K562 (cell line): ENCODE measurements around the gene PKP1. TPM values are rescaled to one million over a fixed set of nuclear protein-coding genes. Genes with fewer than 3 reads are reported as not detected.
A peak's percentile ranks its signal among the peaks of the same experiment; 100 is the strongest.

Experiments
- ATAC-seq: fragments of 200-7000 bp; cut with Tn5 transposase; 3 replicates; pipeline ENCODE4 v1.9.1; 2020; ENCODE audit warnings: moderate library complexity
- BruUV-seq: library from RNA; stranded (reverse); fragments of 400-500 nt; replicated peaks from 2 replicates; lab custom pipeline; 2021; lab: Mats Ljungman, UMichigan
- CTCF ChIA-PET: fragments of 300-600 bp; formaldehyde crosslinking; extraction: SDS; loops from one replicate; lab custom pipeline; 2021; ENCODE audit warnings: low intra/inter-chr PET ratio; lab: Yijun Ruan, JAX
- POLR2A ChIA-PET: fragments of 300-600, 350-650 bp; sonication (Branson Sonifier 250); formaldehyde crosslinking; extraction: SDS; loops from one replicate; lab custom pipeline; 2021; ENCODE audit warnings: antibody characterized with exemption, inconsistent platforms; lab: Yijun Ruan, JAX
- DNase-seq, 4 experiments: peaks; one replicate each; pipeline versions ENCODE4 v3.0.0 to v3.0.0-alpha.2; 2011 to 2018; ENCODE audit warnings: low spot score in 3 of 4, mixed read lengths in 3 of 4; ENCODE audit errors: extremely low read depth in 1 of 4
- FAIRE-seq: peaks from 2 replicates; lab custom pipeline; 2011; peaks lifted over from hg19 to GRCh38; lab: Jason Lieb, UNC
- H2AFZ ChIP-seq: 2 replicates; pipeline ENCODE4 v1.6.0; 2011; ENCODE audit warnings: low read depth, low read length, control low read depth, inconsistent platforms
- H3K27ac ChIP-seq: fragments of 200-600 bp; 3 replicates; pipeline ENCODE4 v1.8.0; 2011; ENCODE audit warnings: low read depth, mild to moderate bottlenecking, control low read depth, inconsistent platforms, low read length, moderate library complexity, mixed read lengths; ENCODE audit errors: extremely low read depth
- H3K27me3 ChIP-seq, 2 experiments: fragments of 300-600 bp in 1 of 2; 2 replicates in 1 of 2; 3 replicates in 1 of 2; pipeline versions ENCODE4 v1.6.0 to v1.8.0; 2011; ENCODE audit warnings: inconsistent platforms in 2 of 2, low read length in 2 of 2, mild to moderate bottlenecking in 1 of 2, mixed read lengths in 1 of 2, moderate library complexity in 1 of 2; ENCODE audit not compliant: control insufficient read depth in 2 of 2, insufficient read depth in 2 of 2
- H3K36me3 ChIP-seq: fragments of 300-600 bp; 3 replicates; pipeline ENCODE4 v1.8.0; 2011; ENCODE audit warnings: mild to moderate bottlenecking, low read length, inconsistent platforms; ENCODE audit not compliant: control insufficient read depth, insufficient read depth
- H3K4me1 ChIP-seq, 2 experiments: fragments of 200-600 bp in 1 of 2; replicated peaks in 1 of 2; 2 replicates in 1 of 2; 3 replicates in 1 of 2; pipeline versions ENCODE4 v1.5.1 to v1.8.0; 2011; ENCODE audit warnings: inconsistent platforms in 2 of 2, low read length in 2 of 2, mild to moderate bottlenecking in 1 of 2, mixed read lengths in 1 of 2, moderate library complexity in 1 of 2; ENCODE audit not compliant: control insufficient read depth in 2 of 2, insufficient read depth in 2 of 2
- H3K4me2 ChIP-seq: 2 replicates; pipeline ENCODE4 v1.6.1; 2011; ENCODE audit warnings: low read length, control low read depth, inconsistent platforms, mixed read lengths; ENCODE audit not compliant: insufficient read depth
- H3K4me3 ChIP-seq: fragments of 200-600 bp; sonication (generic), shearing (Covaris generic); 2 replicates; pipeline ENCODE4 v1.5.1; 2016; ENCODE audit warnings: control low read depth, inconsistent platforms
- H3K79me2 ChIP-seq: fragments of 200-600 bp; 3 replicates; pipeline ENCODE4 v1.8.0; 2011; ENCODE audit warnings: low read length, inconsistent platforms; ENCODE audit not compliant: control insufficient read depth, insufficient read depth
- H3K9ac ChIP-seq, 2 experiments: 2 replicates each; pipeline versions ENCODE4 v1.6.0 to v1.6.1; 2011; ENCODE audit warnings: low read depth in 2 of 2, low read length in 2 of 2, control low read depth in 1 of 2, inconsistent platforms in 1 of 2, mild to moderate bottlenecking in 1 of 2, mixed read lengths in 1 of 2; ENCODE audit not compliant: insufficient read depth in 1 of 2
- H3K9me1 ChIP-seq: one replicate; pipeline ENCODE4 v1.6.0; 2011; ENCODE audit warnings: inconsistent platforms, mild to moderate bottlenecking, low read length, moderate library complexity; ENCODE audit not compliant: control insufficient read depth, insufficient read depth
- H3K9me3 ChIP-seq: replicated peaks from 2 replicates; pipeline ENCODE4 v1.5.1; 2011; ENCODE audit warnings: low read depth, low read length, inconsistent platforms; ENCODE audit not compliant: control insufficient read depth, insufficient read depth
- H4K20me1 ChIP-seq: replicated peaks from 2 replicates; pipeline ENCODE4 v1.6.1; 2011; ENCODE audit warnings: low read length, inconsistent platforms, mixed read lengths; ENCODE audit not compliant: control insufficient read depth, insufficient read depth
- ASH1L ChIP-seq: fragments of 450-650 bp; IDR thresholded peaks from 2 replicates; pipeline ENCODE4 v1.6.1; 2018; ENCODE audit warnings: borderline replicate concordance, mild to moderate bottlenecking, low read depth; ENCODE audit not compliant: partially characterized antibody
- NCOA1 ChIP-seq: fragments of 450-650 bp; IDR thresholded peaks from 2 replicates; pipeline ENCODE4 v1.6.1; 2016; ENCODE audit warnings: low read depth
- NFRKB ChIP-seq: fragments of 450-650 bp; IDR thresholded peaks from 2 replicates; pipeline ENCODE4 v1.6.1; 2016; ENCODE audit warnings: low read depth
- PCBP1 ChIP-seq: fragments of 200-400 bp; formaldehyde crosslinking; IDR thresholded peaks from 2 replicates; pipeline ENCODE4 v1.6.1; 2018; ENCODE audit warnings: mild to moderate bottlenecking, low read depth, low read length; ENCODE audit not compliant: poor library complexity, severe bottlenecking
- SIX5 ChIP-seq, 2 experiments: IDR thresholded peaks; 2 replicates each; pipeline ENCODE4 v1.6.1; 2011; ENCODE audit warnings: low read length in 2 of 2, borderline replicate concordance in 1 of 2, low read depth in 1 of 2, mild to moderate bottlenecking in 1 of 2, moderate library complexity in 1 of 2; ENCODE audit not compliant: insufficient read depth in 1 of 2
- SMAD4 ChIP-seq: fragments of 250-450 bp; sonication (Bioruptor Pico); conservative IDR thresholded peaks from 2 replicates; pipeline ENCODE4 v1.8.0; 2021; ENCODE audit warnings: inconsistent platforms, mild to moderate bottlenecking, moderate library complexity
- SMARCA5 ChIP-seq: fragments of 450-650 bp; IDR thresholded peaks from 2 replicates; pipeline ENCODE4 v1.6.1; 2016
- SRSF9 ChIP-seq: fragments of 200-400 bp; formaldehyde crosslinking; IDR thresholded peaks from 2 replicates; pipeline ENCODE4 v1.6.1; 2017; ENCODE audit warnings: low read depth, low read length, borderline replicate concordance
- TEAD2 ChIP-seq: fragments of 450-650 bp; IDR thresholded peaks from 2 replicates; pipeline ENCODE4 v1.6.1; 2016; ENCODE audit warnings: missing genetic modification characterization, control low read depth, missing compliant biosample characterization
- WGBS: fragments of 100-300 bp; shearing (Covaris generic); methylation state at CpG from one replicate; pipeline ENCODE4 v1.1.6; 2016; ENCODE audit warnings: low coverage, mixed read lengths; ENCODE audit not compliant: insufficient coverage; ENCODE audit errors: missing lambda C conversion rate; 5-methylcytosine and 5-hydroxymethylcytosine counted together
- in situ Hi-C: fragments of 300-500 bp; cut with MboI; formaldehyde crosslinking; loops from 4 replicates; pipeline ENCODE4 v1.15.0; 2018; ENCODE audit warnings: inconsistent platforms, mixed read lengths
- intact Hi-C: fragments of 100-400 bp; cut with micrococcal nuclease; formaldehyde crosslinking; loops from 2 replicates; pipeline ENCODE4 v1.14.2; 2022
- polyA plus RNA-seq, 8 experiments: library from polyadenylated mRNA; depleted of rRNA in 4 of 8; stranded (reverse) in 5 of 8; unstranded in 3 of 8; fragments of >200 nt; fragmentation: Nextera tagmentation in 2 of 8; fragmentation: Illumina TruSeq in 1 of 8; extraction: Ambion mirVana in 2 of 8; extraction: Trizol in 1 of 8; gene quantifications; 2 replicates each; pipeline versions ENCODE4 v1.2.1 to v1.2.3, GENCODE V29; 2011 to 2014; ENCODE audit warnings: inconsistent platforms in 1 of 8, missing spikeins in 1 of 8
- total RNA-seq, 7 experiments: library from RNA; depleted of rRNA in 6 of 7; stranded (reverse); fragments of >200 nt in 6 of 7; fragmentation: Illumina TruSeq in 2 of 7; extraction: Trizol in 2 of 7; gene quantifications; 2 replicates each; pipeline versions ENCODE4 v1.2.1 to v1.2.3, GENCODE V29; 2011 to 2021; ENCODE audit warnings: low replicate concordance in 1 of 7
- TF ChIP-seq, protein P1 (sequence below): fragments of 250-450 bp; sonication (Bioruptor Pico); IDR thresholded peaks from 2 replicates; pipeline ENCODE4 v1.8.0; 2022; ENCODE audit warnings: moderate library complexity, mild to moderate bottlenecking, inconsistent platforms
- TF ChIP-seq, protein P2 (sequence below): fragments of 450-650 bp; IDR thresholded peaks from 2 replicates; pipeline ENCODE4 v1.7.0; 2016; ENCODE audit warnings: borderline replicate concordance
- TF ChIP-seq, protein P3 (sequence below): fragments of 250-450 bp; sonication (Bioruptor Pico); IDR thresholded peaks from 2 replicates; pipeline ENCODE4 v1.5.0; 2020; ENCODE audit warnings: mild to moderate bottlenecking, borderline replicate concordance

The PKP1 gene
- total and polyA plus RNA-seq, 9 of the 15 experiments (the other 6 are each of a cell fraction or from before 2014, with no cell fraction given), result not detected

DNA sequence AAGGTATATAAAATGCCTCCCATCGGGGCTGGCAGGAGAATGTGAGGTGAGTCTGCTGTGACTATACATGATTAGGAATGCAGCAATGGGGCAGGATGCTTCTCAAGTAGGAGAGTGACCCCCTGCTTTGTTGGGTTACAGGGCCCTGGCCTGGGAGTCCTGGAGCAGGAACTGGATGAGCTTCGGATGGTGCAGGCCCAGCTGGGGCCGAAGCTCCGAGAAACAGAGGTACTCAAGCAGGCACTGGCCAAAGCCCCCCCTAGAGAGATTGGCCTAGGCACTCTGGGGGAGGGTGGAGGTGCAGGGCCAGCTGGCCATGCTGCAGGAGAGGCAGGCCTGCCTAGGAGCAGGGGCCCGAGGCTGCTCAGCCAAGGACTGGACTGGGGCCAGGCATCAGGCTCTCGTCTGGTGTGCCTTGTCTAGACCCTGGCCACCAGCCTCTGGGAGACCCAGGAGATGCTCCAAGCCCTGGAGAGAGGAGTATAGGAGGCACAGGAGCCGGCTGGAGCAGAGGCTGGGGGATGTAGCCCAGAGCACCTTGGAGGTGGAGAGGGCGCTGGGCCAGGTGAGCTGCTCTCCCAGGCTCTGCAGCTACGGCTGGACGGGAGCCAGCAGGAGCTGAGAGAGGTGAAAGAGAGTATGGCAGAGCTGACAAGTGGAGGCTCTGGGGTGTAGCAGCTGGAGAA, 32.8 kb upstream of the PKP1 start:
- Histone ChIP-seq H3K36me3 (no peaks in the 10 kb centered on the region), H3K79me2 (no peaks in the 10 kb centered on the region), H3K27me3 (peaks cover 0 to 42% of the 10 kb centered on the region in 2 experiments; a peak in 3 of 5 replicates), H3K9ac (peak overlapping the region in 1 of 2 experiments; percentile 54; a peak in 1 of 4 replicates), H3K9me1 (no peaks in the 10 kb centered on the region), H3K4me3 (no peak overlapping the region), H3K9me3 (no peaks in the 10 kb centered on the region), H3K4me1 (peaks cover 0 to 12% of the 10 kb centered on the region in 2 experiments; a peak in 1 of 5 replicates), H2AFZ (no peak overlapping the region), H3K27ac (no peak overlapping the region), H4K20me1 (peaks cover 14% of the 10 kb centered on the region), H3K4me2 (no peak overlapping the region)
- FAIRE-seq (no peak), DNase-seq (no peak), ATAC-seq (no peak)
- in situ Hi-C loops (no loop called here), intact Hi-C loops (loop anchor here (5.0 kb wide), 1 partner anchor 97 kb away; no protein-coding TSS in a partner anchor)
- POLR2A ChIA-PET, result interaction anchor here (0.9 kb wide), 1 partner anchor 112 kb away, joined by 4 read pairs; no protein-coding TSS in a partner anchor
- CTCF ChIA-PET, result no interaction called here
- under 1% methylated on average over 8 of the region's 10 CpGs for WGBS
- no TSS peak for BruUV-seq
- TF ChIP-seq SMARCA5, result no peak
- TF ChIP-seq, protein P1, sequence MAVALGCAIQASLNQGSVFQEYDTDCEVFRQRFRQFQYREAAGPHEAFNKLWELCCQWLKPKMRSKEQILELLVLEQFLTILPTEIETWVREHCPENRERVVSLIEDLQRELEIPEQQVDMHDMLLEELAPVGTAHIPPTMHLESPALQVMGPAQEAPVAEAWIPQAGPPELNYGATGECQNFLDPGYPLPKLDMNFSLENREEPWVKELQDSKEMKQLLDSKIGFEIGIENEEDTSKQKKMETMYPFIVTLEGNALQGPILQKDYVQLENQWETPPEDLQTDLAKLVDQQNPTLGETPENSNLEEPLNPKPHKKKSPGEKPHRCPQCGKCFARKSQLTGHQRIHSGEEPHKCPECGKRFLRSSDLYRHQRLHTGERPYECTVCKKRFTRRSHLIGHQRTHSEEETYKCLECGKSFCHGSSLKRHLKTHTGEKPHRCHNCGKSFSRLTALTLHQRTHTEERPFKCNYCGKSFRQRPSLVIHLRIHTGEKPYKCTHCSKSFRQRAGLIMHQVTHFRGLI (CRISPR knock-in tag), result no peak
- TF ChIP-seq, protein P2, sequence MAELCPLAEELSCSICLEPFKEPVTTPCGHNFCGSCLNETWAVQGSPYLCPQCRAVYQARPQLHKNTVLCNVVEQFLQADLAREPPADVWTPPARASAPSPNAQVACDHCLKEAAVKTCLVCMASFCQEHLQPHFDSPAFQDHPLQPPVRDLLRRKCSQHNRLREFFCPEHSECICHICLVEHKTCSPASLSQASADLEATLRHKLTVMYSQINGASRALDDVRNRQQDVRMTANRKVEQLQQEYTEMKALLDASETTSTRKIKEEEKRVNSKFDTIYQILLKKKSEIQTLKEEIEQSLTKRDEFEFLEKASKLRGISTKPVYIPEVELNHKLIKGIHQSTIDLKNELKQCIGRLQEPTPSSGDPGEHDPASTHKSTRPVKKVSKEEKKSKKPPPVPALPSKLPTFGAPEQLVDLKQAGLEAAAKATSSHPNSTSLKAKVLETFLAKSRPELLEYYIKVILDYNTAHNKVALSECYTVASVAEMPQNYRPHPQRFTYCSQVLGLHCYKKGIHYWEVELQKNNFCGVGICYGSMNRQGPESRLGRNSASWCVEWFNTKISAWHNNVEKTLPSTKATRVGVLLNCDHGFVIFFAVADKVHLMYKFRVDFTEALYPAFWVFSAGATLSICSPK, result no peak
- TF ChIP-seq NCOA1, result no peak
- TF ChIP-seq SRSF9, result no peak
- TF ChIP-seq PCBP1, result no peak
- no peak for TF ChIP-seq ASH1L
- no peak for TF ChIP-seq NFRKB
- TF ChIP-seq SMAD4 (CRISPR knock-in tag), result no peak
- no peak for TF ChIP-seq TEAD2
- TF ChIP-seq SIX5 (IDR thresholded peaks at IDR 0.05; ENCODE audit: borderline replicate concordance in 1 of 2, insufficient read depth in 1 of 2, low read depth in 1 of 2, low read length in 2 of 2), result no peak
- TF ChIP-seq, protein P3, sequence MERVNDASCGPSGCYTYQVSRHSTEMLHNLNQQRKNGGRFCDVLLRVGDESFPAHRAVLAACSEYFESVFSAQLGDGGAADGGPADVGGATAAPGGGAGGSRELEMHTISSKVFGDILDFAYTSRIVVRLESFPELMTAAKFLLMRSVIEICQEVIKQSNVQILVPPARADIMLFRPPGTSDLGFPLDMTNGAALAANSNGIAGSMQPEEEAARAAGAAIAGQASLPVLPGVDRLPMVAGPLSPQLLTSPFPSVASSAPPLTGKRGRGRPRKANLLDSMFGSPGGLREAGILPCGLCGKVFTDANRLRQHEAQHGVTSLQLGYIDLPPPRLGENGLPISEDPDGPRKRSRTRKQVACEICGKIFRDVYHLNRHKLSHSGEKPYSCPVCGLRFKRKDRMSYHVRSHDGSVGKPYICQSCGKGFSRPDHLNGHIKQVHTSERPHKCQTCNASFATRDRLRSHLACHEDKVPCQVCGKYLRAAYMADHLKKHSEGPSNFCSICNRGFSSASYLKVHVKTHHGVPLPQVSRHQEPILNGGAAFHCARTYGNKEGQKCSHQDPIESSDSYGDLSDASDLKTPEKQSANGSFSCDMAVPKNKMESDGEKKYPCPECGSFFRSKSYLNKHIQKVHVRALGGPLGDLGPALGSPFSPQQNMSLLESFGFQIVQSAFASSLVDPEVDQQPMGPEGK (CRISPR knock-in tag), result no peak
